Hematopoietic multipotent progenitor cell treated with erythropoietin and hydrocortisone succinate and interleukin-3 and kit ligand, for 8 days (in vitro differentiated cells): ENCODE measurements around the gene ZPR1.
"Not testable (repeated sequence)": the region's sequence is repeated elsewhere in the genome, so short reads cannot be mapped to it uniquely, and the experiment has no call there.

ENCODE experiments used
- DNase-seq: peaks from one replicate; pipeline ENCODE4 v3.0.0-alpha.2; 2015

ZPR1 gene

DNA sequence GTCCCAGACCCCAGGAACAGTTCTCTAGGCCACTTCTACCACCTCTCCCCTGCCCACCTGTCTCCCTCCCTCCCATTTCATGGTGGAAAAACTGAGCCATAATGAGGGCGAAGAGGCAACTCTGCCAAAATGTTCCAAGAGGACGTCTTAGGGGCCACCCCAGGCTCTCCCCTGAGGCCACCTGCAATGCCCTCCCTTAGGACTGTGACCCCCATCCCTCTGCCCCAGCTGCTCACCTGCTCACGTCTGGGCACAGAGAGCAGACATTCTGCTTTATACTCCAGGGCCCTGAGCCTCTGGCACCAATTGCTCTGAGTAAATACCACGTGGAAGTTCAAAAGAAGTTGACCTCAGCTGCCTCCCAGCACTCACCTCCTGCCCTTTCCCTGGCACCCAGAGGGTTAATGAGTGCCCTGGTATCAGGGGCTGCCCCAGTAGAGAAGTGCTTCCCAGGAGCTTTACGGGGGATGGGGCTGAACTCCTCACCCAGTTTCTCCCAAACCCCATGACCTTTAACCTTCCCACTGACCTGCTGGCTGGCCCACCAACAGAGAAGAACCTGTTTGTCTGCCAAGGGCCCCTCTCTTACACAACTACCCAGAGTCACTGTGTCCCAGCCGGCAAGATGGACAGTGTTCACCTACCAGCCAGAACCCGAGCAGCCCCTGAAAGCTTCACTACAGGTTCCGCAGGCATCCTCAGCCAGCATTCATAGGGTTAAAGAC lies 4.5 kb upstream of the ZPR1 start:
- DNase-seq = no peak

DNA sequence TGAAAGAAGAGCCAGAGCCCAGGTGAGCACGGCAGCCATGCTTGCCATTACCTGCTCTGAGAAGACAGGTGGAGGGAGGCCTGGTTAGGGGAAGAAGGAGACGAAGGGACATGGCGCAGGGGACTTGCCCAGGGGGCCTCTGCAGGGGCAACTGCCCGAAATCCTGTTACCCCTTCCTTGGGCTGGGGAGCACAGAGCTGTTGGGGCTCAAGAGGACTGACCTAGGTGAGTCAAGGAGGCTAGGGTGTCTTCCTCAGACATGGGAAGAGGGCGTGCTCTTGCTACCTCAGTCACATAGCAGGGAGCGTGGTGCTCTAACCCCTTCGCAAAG lies 4.0 kb upstream of the ZPR1 start, which contains the start of gene APOA5:
Gene APOA5 (minus strand): TSS at position 67 of the 331 bp plus-strand sequence. CDS start 19 bp downstream, at position 48.
- no peak for DNase-seq

DNA sequence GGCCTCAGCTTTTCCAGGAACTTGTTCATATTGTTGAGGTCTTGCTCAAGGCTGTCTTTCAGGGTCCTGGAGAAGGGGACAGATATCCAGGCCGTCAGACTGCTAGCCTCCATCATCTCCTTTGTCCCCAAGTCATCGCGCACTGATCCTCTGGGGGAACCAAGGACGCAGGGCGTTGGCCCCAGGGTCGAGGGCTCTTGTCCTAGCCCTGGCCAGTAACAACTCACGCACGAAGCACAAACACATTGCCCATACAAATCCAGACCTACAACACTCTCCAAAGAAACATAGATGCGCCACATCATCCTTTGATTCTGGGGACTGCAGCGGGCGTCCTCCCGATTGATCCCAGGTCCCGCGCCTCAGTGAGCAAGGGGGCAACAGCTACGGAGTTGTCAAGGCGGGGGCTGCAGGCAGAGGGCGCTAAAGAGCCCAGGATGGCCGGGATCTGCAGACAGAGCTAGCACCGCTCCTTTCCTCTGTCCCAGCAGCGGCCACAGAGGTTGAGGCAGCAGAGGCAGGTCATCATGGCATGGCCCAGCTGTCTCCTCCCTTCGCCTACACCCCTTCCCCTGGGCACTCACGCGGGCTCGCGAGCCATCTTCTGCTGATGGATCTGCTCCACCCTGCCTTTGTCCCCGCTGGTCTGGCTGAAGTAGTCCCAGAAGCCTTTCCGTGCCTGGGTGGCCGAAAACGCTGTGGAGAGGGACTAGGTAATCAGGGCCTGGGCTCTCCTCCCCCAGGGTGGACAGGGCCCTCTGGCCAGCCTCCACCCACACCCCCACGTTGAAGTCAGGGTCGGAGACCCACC lies 3.4 kb upstream of the ZPR1 start:
- DNase-seq = peak; percentile 69

DNA sequence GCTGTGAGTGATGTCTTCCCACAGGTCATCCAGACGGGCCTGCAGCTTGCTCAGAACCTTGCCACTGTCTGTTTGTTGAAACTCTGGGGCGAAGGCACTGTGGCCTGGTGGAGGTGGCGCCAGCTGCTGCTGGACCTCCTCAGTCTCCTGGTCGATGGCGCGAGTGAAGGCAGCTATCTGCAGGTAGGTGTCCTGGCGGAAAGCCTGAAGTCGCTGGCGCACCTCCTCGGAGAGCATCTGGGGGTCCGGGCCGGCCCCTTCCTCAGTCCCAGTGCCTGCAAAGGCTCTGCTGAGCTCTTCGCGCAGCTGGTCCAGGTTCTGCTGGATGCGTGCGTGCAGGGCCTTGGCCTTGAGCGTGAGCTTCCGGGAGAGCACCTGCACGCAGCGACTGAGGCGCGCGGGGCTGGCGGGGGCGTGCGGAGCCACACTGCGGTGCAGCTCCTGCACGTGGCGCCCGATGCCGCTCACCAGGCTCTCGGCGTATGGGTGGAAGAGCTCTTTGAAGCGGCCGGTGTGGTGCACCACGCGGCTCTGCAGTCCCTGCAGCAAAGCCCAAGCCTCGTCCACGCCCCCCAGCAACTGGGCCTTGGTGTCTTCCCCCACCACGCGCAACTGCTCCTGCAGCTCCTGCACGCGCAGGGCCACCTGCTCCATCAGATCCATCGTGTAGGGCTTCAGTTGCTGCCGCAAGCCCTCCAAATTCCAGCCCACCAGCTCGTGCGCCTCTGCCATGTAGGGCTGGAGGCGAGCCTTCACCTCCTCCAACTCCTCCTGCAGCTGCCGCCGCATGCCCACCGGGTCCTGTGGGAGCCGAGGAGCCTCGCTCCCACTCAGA lies 2.6 kb upstream of the ZPR1 start:
- DNase-seq = no peak

DNA sequence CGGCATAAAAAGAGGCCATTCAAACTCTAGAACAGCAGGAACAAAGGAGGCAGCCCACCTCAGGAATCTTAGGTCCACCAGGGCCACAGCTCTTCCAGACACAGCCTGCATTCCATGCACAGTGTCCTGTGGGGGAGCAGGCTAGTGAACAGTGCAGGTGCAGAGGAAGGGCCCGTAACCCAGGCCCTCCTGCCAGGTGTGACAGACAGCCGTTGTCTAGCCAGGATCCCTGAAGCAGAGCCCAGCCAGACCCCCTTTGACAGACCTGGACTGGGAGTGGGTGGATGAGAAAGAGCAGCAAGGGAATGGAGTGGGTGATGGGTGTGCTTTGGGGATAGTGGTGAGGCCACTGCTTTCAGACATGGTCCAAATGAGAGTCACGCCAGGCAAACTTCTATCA lies 1.2 kb upstream of the ZPR1 start:
- no peak for DNase-seq

DNA sequence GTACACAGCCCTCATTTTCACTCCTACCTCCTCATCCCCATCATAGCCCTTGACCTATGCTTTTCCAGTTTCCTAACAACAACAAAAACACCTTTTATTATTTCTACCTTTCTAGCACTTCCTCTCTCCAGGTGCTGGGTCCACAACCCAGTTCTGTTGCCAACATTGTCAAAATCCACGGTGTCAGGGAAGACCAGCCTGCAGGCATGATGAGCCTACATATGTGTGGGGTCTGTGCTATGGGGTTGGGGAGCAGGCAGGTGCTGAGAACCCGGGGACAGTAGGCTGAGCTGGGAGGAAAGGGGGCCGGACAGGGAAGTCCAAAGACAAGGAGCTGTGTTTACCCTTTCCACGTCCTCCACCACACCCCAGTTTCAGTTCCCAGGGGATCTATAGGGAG lies 711 bp upstream of the ZPR1 start:
- DNase-seq = no peak

DNA sequence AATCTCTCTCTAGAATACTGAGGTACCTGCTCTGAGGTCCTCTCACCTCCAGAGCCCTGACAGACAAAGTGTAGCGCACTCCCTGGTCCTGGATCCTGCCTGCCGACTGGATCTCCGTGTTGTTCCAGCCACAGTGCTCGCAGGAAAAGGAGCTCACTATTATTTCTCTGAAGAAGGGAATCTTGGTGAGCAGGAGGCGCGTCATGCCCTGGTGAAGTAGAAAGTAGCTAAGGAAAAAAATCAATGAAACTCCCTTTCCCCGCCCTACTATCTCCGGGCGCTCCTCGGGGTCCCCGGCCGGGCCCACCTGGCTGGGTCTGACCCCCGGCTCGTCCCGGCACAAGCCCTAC lies 412 bp downstream of the ZPR1 start:
- no peak for DNase-seq

DNA sequence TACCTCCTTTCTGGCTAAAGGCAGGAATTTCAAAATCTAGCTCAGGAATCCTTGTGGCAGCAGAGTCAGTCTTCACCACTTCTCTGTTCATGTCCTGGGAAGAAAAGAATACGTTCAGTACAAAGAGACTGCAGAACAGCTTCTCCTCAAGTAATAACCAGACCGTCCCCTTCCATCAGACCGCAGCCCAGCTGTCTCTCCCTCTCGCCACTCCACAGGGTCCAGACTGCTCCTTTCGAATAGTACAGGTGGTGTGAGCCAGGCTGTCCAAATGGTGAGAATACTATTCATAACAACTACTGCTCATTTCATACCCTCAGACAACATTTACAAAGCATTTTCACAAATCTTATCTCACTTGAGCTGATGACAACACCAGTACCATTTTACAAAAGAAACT lies 857 bp downstream of the ZPR1 start:
- no peak for DNase-seq

DNA sequence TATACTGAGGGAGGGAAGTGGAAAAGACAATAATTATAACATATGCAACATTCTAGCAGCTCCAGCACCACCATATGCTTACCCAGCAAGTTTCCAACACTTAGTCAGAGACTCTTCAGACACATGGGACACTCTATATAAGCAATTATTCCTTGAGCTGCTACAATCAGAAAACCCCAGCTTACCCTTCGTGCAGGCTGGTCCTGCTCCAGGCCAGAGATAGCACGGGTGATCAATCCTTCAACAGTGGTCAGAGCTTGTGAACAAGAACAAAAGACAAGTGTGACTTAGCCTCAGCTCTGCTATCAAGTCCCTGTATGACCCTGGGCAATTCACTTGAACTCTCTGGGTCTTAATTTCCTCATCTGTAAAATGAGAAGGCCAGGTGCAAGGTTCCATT lies 1.5 kb downstream of the ZPR1 start:
- DNase-seq = no peak

DNA sequence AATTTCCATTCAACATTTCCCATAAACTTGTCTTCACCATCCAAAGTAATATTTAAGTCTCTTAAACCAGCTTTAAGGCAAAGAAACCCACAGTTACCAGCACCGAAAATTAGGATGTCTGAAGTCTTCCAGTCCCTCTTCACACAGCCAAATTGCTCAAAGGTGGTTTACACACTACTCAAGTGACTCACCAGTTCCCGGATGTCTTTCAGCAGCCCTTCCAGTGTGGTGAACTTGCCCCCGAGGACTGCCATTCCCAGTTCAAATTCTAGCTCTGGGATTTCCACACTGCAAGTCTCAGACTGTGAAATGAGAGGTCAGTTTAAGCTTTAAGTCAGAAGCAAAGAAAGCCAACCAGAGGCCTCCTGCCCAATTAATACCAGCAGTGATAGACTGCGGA lies 5.1 kb downstream of the ZPR1 start:
- no peak for DNase-seq

DNA sequence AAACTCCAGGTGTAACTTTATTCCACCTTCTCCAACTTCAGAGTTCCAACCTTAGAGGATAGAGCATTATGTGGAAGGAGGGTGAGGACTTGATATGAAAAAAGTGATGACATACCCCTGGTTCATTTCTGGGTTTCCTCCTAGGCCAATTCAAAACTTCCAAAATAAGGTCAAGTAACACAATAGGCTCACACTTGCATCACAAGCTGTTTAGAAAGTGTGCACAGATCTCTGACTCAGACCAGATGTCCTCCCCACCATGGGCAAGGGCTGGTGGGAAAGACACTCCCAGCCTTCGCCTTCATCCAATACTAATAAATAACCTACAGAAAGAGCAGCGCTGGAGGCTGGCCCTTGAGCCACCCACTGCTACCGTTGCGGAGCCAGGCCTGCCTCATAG lies 9.3 kb downstream of the ZPR1 start:
- no peak for DNase-seq

DNA sequence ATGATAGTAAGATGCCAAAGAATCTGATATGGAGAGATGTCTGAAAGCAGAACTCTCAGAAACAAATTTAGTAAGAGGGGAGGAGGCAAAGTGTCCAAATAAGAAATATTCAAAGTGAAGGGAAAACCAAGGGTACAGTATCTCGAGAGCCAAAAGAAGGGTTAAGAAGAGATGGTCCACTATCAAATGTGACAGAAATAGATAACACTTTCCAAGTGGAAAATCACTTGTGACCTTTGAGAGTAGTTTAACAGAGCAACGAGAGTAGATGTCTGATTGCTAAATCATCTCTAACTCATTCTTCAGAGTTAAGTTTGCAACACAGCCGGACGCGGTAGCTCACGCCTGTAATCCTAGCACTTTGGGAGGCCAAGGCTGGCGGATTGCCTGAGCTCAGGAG lies 10.8 kb downstream of the ZPR1 start:
- peak; percentile 79 for DNase-seq

DNA sequence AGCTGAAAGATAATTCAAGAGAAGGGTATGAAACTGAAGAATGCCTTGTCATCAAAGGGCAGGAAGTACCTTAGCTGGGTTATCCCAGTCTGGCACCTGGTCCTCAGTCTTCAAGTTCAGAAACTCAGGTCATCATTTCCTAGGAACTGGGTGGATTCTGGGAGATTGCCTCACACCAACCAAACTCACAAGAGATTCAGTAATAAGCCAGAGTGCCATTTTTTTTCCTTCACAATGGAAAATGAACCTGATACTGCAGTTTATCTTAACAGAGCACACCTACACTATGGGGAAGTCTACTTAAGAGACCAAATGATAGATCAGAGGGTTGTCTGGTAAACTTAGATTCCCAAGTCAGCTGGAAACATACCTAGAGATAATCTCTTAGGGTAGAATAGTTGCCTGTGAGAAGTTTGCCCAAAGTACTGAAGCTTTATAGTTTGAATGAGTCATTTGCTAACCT lies 11.3 kb downstream of the ZPR1 start:
- peak; percentile 66 for DNase-seq

DNA sequence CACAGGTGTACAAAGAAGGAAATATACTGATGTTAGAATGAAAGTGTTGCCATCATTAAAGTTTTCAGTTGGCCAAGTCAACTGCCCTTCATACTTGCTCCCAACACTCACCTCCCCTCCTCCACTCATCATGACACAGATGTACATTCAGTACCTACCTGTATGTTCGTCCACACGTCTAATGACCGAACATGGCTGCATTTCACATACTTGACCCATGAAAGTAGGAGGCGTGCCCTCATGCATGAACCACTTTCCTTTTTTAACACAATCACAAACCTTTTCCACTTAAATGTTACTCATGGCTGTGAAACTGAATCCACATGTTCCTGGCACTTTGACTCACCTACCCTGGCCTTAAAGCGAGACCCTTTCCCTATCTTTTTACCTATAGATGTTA lies 11.8 kb downstream of the ZPR1 start:
- DNase-seq = no peak

DNA sequence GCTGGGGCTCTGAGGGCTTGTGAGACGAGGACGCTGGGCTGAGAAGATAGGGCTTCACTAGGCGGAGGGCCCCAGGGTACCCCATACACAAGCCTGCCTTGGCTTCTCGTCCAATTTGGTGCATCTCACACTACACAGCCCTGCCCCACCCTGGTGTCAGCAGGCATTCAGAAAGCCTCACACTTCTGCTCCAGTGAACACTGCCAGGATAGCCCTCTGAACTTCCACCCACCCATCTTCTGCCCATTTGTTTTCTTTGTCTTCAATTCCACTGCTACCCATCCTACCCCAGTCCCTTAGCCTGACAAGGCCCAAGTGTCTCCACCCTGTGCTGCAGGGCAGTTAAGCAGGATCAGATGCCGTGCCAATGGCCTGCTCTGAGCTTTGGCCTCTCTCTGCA lies 13.2 kb downstream of the ZPR1 start:
- DNase-seq = peak; percentile 57

DNA sequence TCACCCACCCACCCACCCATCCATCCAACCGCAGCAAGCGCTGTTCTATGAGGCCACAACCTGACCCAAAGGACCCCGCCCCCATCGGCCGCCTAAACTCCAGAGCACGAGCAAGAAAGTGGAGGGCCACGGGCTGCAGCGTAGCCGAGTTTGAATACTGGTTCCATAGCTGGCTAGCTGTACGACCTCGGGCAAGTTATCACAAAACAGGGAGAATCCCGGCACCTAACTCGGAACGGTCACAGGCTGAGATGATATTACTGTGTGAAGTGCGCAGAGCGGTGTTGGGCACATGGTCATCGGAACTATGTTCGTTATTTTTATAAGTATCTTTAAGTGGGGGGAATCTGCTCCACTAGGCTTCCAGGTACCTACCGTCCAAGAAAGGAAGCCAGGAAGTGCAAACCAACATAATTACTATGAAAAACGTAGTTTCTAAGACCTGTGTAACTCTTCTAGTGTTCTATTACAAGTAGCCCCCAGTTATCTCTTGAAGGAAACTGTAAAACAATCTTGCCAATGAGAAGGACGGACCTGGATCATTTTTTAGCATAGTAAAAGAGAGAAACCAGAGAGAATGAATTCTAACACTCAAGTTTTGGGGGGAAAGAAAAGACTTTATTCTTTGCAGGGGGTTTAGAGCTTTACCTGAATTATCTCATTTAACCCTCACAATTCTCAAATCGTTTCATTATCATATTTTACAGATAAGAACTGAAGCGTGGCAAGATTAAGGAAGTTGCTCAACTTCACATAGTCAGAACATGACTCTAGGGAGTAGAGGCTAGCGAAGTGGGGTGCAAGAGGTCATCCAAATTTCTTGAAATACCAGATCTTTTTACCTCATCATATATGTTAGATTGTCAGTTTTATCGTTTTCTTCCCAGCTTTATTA lies 14.4 kb downstream of the ZPR1 start:
- peak; percentile 55 for DNase-seq

DNA sequence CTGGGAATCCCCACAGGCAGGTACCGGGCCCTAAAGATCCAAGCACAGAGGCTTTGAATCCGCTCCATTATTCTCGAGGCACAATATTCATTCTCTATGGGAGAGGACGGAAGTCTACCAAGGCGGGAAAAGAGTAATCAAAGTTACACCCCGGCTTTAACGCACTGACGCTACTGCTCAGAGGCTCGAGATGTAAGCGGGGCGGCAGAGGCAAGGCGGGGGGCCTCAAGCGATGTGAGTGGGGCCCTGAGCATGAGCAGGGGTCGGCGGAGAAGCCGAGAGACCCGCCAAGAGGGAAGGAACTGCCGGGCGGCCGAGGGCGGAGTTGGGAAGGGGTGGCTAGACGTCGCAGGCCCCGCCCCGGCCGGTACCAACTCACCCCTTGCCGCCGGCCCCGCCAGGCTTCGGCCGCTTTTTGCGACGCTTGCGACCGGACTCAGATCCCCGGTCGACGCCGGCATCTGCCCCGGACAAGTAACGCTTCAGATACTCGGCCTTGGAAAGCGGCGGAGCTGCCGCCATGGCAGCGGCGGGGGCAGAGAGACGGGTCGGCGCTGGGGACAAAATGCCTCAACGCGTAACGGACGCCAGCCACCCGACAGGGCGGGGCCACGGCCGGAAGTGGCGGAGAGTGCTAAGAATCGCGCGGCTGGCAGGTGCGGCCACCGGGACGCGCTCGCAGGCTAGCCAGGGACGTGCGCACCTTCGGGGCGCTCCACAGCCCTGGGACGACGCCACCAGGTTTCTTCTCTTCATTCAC lies 15.2 kb downstream of the ZPR1 start, which contains the start of gene BUD13:
Gene BUD13 (minus strand): TSS at position 545 of the 760 bp plus-strand sequence. CDS start 23 bp downstream, at position 522.
- peak; percentile 89 for DNase-seq

DNA sequence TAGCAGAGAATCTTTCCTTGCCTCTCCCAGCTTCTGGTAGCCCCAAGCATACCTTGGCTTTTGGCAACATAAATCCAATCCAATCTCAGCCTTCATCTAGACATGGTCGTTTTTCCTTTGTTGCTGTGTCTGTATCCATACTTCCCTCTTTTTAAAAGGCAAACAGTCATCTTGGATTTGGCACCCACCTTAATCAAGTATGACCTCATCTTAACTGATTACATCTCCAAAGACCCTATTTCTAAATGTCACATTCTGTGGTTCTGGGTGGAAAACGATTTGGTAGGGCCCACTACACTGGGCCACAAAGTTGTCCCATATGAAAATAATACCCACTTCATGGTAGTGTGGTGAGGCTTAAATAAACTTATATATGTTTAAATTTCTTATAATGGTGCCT lies 15.9 kb downstream of the ZPR1 start:
- DNase-seq = no peak

DNA sequence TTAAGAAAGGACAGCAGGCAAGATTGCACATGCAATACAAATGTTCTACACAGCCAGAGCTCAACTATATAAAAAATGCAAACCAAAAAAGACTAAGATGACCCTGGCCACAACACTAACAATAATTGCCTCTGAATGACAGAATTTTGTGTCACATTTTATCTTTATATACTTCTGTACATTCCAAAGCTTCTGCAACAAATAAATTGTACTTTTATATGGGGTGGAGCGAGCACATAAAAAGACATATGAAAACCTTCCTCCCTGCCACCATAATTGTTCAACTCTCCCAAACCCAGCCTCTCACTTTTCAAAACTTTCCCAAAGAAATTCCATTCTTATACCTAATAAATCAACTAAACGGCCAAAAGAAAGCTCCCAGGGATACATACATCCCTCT lies 25.7 kb downstream of the ZPR1 start:
- no peak for DNase-seq

DNA sequence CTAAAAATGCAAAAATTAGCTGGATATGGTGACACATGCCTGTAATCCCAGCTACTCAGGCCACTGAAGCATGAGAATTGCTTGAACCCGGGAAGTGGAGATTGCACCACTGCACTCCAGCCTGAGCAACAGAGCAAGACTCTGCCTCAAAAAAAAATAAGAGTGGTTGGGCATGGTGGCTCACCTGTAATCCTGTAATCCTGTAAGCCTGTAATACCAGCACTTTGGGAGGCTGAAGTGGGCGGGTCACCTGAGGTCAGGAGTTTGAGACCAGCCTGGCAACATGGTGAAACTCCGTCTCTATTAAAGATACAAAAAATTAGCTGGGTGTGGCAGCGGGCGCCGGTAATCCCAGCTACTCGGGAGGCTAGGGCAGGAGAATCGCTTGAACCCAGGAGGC lies 31.8 kb downstream of the ZPR1 start:
- DNase-seq = not testable (repeated sequence)

DNA sequence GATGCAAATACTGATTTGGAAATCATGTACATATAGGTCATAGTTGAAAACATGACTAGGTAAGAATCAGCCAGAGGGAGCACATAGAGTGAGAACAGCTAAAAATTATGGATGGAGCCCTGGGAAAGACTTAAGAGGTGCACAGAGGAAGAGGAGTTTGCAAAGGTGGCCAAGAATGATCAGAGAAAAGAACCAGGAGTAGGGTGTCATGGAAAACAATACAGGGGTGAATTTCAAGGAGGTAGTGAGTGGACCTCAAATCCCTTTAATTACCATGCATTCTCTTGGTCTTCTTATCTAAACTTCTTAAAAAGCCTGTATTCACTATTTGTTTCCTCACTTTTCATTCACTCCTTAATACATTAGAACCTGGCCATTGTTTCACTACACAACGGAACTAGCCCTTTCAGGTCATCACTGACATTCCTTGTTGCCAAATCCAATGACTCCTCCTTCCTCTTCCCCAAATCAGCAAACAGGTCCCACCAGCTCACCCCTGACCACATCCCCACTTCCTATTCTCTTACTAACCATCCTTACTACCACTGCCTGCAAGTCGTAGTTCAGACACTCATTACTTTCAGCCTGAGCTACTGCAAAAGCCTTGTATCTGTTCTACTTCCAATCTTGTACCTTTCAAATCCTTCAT lies 37.6 kb downstream of the ZPR1 start:
- no peak for DNase-seq
